GM19455 (cell line): ENCODE data around the gene URB1.
"Not testable (repeated sequence)": the region's sequence is repeated elsewhere in the genome, so short reads cannot be mapped to it uniquely, and the experiment has no call there.

Experiments
- ATAC-seq: cut with Tn5 transposase; IDR thresholded peaks from one replicate; pipeline ENCODE4 v1.9.1; 2021; ENCODE audit not compliant: unreplicated experiment

URB1 gene

GRCh38 chr21:32413015-32413504, 20.2 kb upstream of the URB1 start:
- no peak for ATAC-seq

- ATAC-seq = no peak
Measured at GRCh38 chr21:32412162-32413014, 19.6 kb upstream of the URB1 start, which contains the start of gene EVA1C. Gene EVA1C, plus strand, starts transcription at chr21:32412706. Its CDS starts 148 bp downstream, at chr21:32412854.

- ATAC-seq = no peak
Measured at GRCh38 chr21:32411350-32412161, 18.7 kb upstream of the URB1 start.

GRCh38 chr21:32410916-32411315, 18.1 kb upstream of the URB1 start:
- no peak for ATAC-seq

DNA sequence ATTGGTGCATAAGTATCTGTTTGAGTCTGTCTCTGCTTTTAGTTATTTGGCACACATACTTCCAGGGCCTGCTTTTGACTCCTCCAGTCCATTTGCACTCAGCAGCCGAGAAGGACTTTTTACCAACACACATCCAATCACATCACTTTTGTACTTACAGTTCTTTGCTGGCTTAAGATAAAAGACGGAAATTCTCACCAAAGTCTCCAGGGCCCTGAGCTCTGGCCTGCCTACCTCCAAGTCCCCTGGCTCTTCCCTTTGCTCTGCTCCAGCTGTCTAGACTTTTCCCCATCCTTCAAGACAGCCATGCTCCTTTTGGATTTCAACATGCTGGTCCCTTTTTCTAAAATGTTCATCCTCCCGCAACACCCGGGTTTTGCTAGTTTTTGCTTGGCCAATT, 17.5 kb upstream of the URB1 start:
- no peak for ATAC-seq

DNA sequence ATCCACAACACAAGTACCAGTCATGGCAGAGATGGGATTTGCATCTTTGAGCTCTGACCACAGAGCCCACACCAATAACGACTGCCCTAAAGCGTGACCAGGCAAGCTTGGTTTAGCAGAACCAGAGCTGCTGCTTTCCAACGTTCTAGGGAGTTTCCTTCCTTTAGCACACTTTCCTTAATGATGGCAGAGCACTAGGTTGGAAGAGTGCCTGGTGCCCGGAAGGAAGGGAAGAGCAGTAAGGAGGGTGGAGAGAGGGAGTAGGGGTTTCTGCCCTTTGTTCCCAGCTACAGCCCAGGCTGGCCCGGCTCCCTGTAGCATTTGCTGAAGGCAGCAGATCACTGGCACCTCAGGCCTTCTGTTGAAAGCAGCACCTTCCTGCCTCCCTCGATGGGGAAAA, 13.6 kb upstream of the URB1 start:
- ATAC-seq = no peak

GRCh38 chr21:32403201-32403777, 10.5 kb upstream of the URB1 start:
- no peak for ATAC-seq

GRCh38 chr21:32393677-32394001, 827 bp upstream of the URB1 start:
- ATAC-seq = no peak

DNA sequence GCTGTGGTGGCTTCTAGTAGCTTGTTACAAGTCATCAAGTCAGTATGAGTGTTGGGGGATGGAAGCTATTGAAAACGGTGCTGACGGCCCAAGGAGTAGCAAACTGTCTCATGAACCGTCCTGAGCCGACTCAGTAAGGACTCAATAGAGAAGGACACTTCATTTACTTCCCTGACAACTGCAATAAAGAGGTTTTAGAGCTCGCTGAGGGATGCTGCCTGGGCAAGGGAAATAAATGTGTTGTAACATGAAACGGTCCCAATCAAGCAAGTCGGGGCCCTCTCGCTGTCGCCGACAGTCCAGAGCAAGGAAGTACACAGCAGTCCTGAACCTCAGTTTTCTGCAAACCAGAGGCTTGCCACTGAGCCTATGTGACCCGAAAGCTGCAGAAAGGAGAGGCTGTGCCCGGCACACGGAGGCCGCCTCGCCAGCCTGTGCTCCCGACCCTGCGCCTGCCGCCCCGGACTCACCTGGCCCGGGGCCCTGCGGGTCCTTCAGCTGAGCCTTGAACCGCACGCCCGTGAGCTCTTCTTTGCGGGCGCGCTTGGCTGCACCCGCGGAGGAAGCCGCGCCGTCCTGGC, 423 bp downstream of the URB1 start:
- peak; percentile 43 for ATAC-seq

GRCh38 chr21:32391755-32392154, 1.1 kb downstream of the URB1 start:
- ATAC-seq = no peak

DNA sequence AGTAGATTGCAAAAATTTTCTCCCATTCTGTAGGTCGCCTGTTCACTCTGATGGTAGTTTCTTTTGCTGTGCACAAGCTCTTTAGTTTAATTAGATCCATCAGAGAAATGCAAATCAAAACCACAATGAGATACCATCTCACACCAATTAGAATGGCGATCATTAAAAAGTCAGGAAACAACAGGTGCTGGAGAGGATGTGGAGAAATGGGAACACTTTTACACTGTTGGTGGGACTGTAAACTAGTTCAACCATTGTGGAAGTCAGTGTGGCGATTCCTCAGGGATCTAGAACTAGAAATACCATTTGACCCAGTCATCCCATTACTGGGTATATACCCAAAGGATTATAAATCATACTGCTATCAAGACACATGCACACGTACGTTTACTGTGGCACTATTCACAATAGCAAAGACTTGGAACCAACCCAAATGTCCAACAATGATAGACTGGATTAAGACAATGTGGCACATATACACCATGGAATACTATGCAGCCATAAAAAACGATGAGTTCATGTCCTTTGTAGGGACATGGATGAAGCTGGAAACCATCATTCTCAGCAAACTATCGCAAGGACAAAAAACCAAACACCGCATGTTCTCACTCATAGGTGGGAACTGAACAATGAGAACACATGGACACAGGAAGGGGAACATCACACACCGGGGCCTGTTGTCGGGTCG, 2.1 kb downstream of the URB1 start:
- not testable (repeated sequence) for ATAC-seq

GRCh38 chr21:32389337-32390015, 3.3 kb downstream of the URB1 start:
- no peak for ATAC-seq

- ATAC-seq = no peak
Measured at GRCh38 chr21:32388306-32388705, 4.5 kb downstream of the URB1 start.

DNA sequence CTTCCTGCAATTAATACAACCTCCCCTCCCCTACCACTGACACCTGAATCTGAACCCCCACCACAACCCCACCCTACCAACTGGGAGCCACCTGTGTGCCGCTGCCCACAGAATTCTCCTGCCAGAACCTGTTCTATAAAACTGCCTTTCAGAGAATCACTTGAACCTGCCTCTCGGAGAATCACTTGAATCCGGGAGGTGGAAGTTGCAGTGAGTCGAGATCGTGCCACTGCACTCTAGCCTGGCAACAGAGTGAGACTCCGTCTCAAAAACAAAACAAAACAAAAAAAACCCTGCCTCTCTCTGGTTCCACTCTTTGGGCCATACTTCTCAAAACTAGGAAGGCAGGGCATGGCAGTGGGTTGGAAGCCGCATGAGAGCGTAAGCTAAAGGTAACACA, 5.7 kb downstream of the URB1 start:
- ATAC-seq = no peak

DNA sequence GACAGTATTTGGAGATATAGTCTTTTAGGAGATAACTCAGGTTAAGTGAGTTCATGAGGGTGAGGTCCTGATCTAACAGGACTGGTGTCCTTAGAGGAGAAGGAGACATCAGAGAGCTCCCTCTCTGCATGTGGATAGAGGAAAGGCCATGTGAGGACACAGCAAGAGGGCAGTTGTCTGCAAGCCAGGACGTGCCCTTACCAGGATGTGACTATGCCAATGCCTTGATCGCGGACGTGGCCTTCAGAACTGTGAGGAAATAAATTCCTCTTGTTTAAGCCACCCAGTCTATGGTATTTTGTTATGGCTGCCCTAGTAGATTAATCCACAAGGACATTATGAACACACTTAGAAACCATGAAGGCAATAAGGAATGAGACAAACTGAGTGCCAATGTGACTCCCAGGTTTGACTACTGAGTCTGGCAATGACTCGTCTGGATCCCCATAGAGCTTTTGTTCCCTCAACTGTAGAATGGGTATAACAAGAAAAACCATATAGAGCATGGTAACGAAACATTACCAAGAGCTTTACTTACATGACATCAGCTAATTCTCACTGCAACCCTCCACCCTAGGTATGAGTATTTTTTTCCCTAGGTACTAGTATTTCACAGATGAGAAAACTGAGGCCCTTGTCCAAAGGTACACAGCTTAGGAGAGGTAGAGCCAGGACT, 6.5 kb downstream of the URB1 start:
- ATAC-seq = no peak

- ATAC-seq = no peak
Measured at GRCh38 chr21:32383812-32384211, 9.0 kb downstream of the URB1 start.

GRCh38 chr21:32382108-32382644, 10.6 kb downstream of the URB1 start:
- ATAC-seq = no peak

DNA sequence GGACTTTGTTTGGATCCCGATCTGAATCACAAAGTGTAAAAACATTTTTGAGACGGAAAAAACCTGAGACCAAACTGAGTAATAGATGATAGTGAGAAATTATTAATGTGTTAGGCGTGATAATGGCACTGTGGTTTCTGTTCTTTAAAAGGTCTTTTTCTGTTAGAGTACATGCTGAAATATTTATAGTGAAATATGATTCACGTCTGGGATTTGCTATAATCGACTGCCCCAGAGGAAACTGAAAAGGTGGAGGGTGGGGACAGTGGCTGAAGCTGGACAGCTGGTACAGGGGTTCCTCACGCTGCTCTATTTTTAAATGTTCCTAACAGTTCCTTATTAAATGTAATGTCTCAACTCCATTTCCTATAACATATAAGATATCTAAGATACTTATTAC, 11.2 kb downstream of the URB1 start:
- ATAC-seq = no peak

DNA sequence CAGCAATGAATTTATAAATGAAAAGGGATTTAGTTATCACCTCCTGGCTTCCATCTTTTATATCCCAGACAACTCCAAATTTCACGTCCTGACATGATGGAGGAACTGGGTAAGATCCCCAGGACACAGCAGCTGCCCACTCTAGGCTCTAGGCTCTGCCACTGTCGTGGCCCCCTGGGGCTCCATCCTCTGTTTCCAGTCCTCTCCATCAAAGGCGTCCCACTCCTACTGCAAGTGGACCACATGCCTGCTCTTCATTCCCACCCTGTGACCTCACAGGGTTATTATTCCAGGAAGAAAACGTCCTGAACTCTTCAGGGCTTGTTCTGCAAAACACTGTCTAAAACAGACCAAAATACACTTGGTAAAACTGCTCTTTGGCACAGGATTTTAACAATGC, 11.9 kb downstream of the URB1 start:
- no peak for ATAC-seq
